Left ventricle myocardium superior (tissue), 1 donor: ENCODE measurements around the gene TPD52L3. TPM values are rescaled to one million over a fixed set of nuclear protein-coding genes. Genes with fewer than 3 reads are reported as not detected.

Experiments used
- ATAC-seq: fragments of 200-7000 bp; cut with Tn5 transposase; one replicate; pipeline ENCODE4 v1.9.1; 2020; ENCODE audit warnings: mild to moderate bottlenecking, moderate library complexity
- DNase-seq: peaks from one replicate; pipeline ENCODE4 v3.0.0-alpha.2; 2020
- intact Hi-C: fragments of 100-400 bp; cut with micrococcal nuclease; formaldehyde crosslinking; loops from one replicate; pipeline ENCODE4 v1.11.0; 2022
- long read RNA-seq: library from polyadenylated mRNA; unstranded; transcript quantifications from one replicate; pipeline ENCODE4 v2.0.0, GENCODE V29; 2021
- total RNA-seq: library from RNA; stranded (reverse); fragmentation: NEBNext Ultra II Directional; extraction: Animal tissue kit (Norgen Biotek cat#: 25700); gene quantifications from one replicate; pipeline ENCODE4 v1.2.1, GENCODE V29; 2021
- donor health status: DM: no; HTN: yes; CAD: no; lungs with severe emphysema.

Gene TPD52L3
- not detected for total RNA-seq
- long read RNA-seq, result 0 reads

DNA sequence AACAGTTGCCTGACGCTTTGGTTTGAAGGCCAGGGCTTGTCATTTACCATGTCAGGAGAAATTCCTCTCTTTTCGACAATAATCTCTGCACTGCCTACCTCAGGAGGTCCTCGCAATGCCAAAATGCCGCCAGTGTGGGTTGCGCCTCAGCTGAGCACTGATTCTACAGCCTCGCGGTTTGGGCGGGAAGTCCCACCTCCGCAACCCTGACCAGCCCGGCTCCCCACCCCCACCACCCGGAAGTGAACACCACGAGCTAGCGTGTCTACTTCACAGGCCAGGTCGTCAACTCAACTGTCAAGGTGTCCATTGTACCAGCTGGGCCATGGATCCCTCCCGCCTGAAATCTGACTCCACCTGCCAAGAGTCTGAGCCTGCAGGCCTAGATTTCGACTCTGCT is at the start of gene TPD52L3:
Gene TPD52L3 (plus strand): TSS at position 273 of the 400 bp plus-strand sequence. CDS start 221 bp downstream, outside the sequence.
- DNase-seq (no peak), ATAC-seq (no peak)
- intact Hi-C loops, result no loop called here

GRCh38 chr9:6301858-6302257 is 26.3 kb upstream of the TPD52L3 start:
- intact Hi-C loops, result loop anchor here (10.0 kb wide), 2 partner anchors 247 to 417 kb away; no protein-coding TSS in a partner anchor
- no peak for ATAC-seq
- DNase-seq, result no peak

- ATAC-seq, result no peak
- DNase-seq, result no peak
- intact Hi-C loops, result loop anchor here (10.0 kb wide), 2 partner anchors 248 to 418 kb away; no protein-coding TSS in a partner anchor
Observed at GRCh38 chr9:6302417-6302816, 25.8 kb upstream of the TPD52L3 start.

DNA sequence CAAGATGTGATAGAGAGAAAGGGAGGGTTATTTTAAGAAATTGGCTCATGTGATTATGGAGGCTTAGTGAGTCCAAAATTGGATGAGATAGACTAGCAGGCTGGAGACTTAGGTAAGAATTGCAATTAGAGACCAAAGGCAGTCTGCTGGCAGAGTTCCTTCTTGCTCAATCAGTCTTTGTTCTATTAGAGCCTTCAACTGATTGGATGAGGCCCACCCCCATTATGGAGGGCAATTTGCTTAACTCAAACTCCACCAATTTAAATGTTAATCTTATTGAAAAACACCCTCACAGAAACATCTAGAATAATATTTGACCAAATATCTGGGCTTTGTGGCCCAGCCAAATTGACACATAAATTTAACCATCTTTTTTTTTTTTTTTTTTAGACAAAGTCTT is 23.9 kb upstream of the TPD52L3 start:
- intact Hi-C loops, result loop anchor here (10.0 kb wide), 2 partner anchors 249 to 419 kb away; no protein-coding TSS in a partner anchor
- no peak for ATAC-seq

GRCh38 chr9:6305954-6306563 is 22.1 kb upstream of the TPD52L3 start:
- intact Hi-C loops, result loop anchor here (2.0 to 10.0 kb wide), 3 partner anchors 107 to 421 kb away; no protein-coding TSS in a partner anchor
- no peak for DNase-seq
- peak; percentile 60 for ATAC-seq

More for the DNA sequence above, 23.9 kb upstream of the TPD52L3 start:
- DNase-seq, result no peak

GRCh38 chr9:6307551-6308096 is 20.6 kb upstream of the TPD52L3 start:
- intact Hi-C loops, result loop anchor here (2.0 to 10.0 kb wide), 3 partner anchors 109 to 423 kb away; no protein-coding TSS in a partner anchor
- no peak for ATAC-seq

GRCh38 chr9:6330958-6331634 is 2.9 kb downstream of the TPD52L3 start:
- DNase-seq, result no peak
- intact Hi-C loops, result no loop called here
- no peak for ATAC-seq

More at GRCh38 chr9:6307551-6308096, 20.6 kb upstream of the TPD52L3 start:
- no peak for DNase-seq

GRCh38 chr9:6334305-6334704 is 6.1 kb downstream of the TPD52L3 start:
- DNase-seq (no peak), ATAC-seq (no peak)
- intact Hi-C loops, result no loop called here

- ATAC-seq, result no peak
- no peak for DNase-seq
- intact Hi-C loops, result no loop called here
Observed at GRCh38 chr9:6348766-6349165, 20.6 kb downstream of the TPD52L3 start.

DNA sequence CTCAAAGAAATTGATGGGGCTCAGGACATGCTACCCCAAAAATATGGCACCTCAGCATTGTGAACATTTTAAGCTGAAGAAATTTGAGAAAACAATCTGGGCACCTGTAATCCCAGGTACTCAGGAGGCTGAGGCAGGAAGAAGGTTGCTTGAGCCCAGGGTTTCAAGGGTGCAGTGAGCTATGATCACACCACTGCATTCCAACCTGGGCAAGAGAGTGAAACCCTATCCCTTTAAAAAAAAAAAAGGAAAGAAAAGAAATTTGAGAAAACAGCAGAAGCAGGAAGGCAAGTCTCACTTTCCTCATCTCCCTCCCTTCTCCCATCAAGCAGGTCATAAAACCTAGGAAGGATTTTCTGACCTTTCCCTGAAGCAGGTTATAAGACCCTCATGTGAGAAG is 23.6 kb downstream of the TPD52L3 start:
- DNase-seq (no peak), ATAC-seq (no peak)
- intact Hi-C loops, result loop anchor here (5.0 to 10.0 kb wide), 3 partner anchors 143 to 313 kb away; no protein-coding TSS in a partner anchor

- intact Hi-C loops, result loop anchor here (5.0 to 10.0 kb wide), 3 partner anchors 141 to 311 kb away; no protein-coding TSS in a partner anchor
- DNase-seq (no peak), ATAC-seq (peak; percentile 71)
Observed at GRCh38 chr9:6354072-6354686, 26.0 kb downstream of the TPD52L3 start.

GRCh38 chr9:6355728-6356127 is 27.6 kb downstream of the TPD52L3 start:
- DNase-seq, result no peak
- intact Hi-C loops, result loop anchor here (10.0 kb wide), 2 partner anchors 139 to 309 kb away; no protein-coding TSS in a partner anchor

GRCh38 chr9:6356441-6356840 is 28.3 kb downstream of the TPD52L3 start:
- DNase-seq (no peak), ATAC-seq (no peak)
- intact Hi-C loops, result loop anchor here (10.0 kb wide), 2 partner anchors 138 to 308 kb away; no protein-coding TSS in a partner anchor

More at GRCh38 chr9:6355728-6356127, 27.6 kb downstream of the TPD52L3 start:
- no peak for ATAC-seq

- no peak for ATAC-seq
- DNase-seq, result no peak
- intact Hi-C loops, result loop anchor here (10.0 kb wide), 2 partner anchors 138 to 308 kb away; no protein-coding TSS in a partner anchor
Observed at GRCh38 chr9:6356904-6357303, 28.7 kb downstream of the TPD52L3 start.

- ATAC-seq (no peak), DNase-seq (no peak)
- intact Hi-C loops, result no loop called here
Observed at GRCh38 chr9:6367128-6367890, 39.1 kb downstream of the TPD52L3 start.

- ATAC-seq, result no peak
- intact Hi-C loops, result no loop called here
- DNase-seq, result no peak
Observed at GRCh38 chr9:6368831-6369230, 40.7 kb downstream of the TPD52L3 start.
